HCT116 (cell line): ENCODE results near the gene AKT3. TPM values are rescaled to one million over a fixed set of nuclear protein-coding genes. Genes with fewer than 3 reads are reported as not detected.

Source experiments
- ATAC-seq: fragments of 200-7000 bp; cut with Tn5 transposase; 2 replicates; pipeline ENCODE4 v1.9.1; 2020; ENCODE audit warnings: mild to moderate bottlenecking, moderate library complexity
- BruUV-seq: library from RNA; stranded (reverse); fragments of 400-500 nt; replicated peaks from 2 replicates; lab custom pipeline; 2021; lab: Mats Ljungman, UMichigan
- CTCF ChIA-PET: fragments of 300-600 bp; sonication (Branson Sonifier 250); formaldehyde crosslinking; loops from one replicate; lab custom pipeline; 2021; ENCODE audit warnings: antibody characterized with exemption; lab: Charles Lee
- POLR2A ChIA-PET: fragments of 300-600, 350-600 bp; sonication (Branson Sonifier 250); formaldehyde crosslinking; loops from one replicate; lab custom pipeline; 2021; ENCODE audit warnings: antibody characterized with exemption; lab: Charles Lee
- RAD21 ChIA-PET, 2 experiments: fragments of 300-600 bp; sonication (Branson Sonifier 250); formaldehyde crosslinking; loops; one replicate each; lab custom pipeline; 2023; ENCODE audit warnings: low total read pairs in 2 of 2; ENCODE audit not compliant: uncharacterized antibody in 2 of 2, unreplicated experiment in 2 of 2, low non-redundant PET in 1 of 2; lab: Charles Lee
- DNase-seq: peaks from one replicate; pipeline ENCODE4 v3.0.0-alpha.2; 2010; ENCODE audit warnings: low read depth, low spot score
- H2AFZ ChIP-seq: fragments of 200-600 bp; shearing (Covaris generic), sonication (generic); 2 replicates; pipeline ENCODE4 v1.6.1; 2017; ENCODE audit warnings: low read depth, mixed run types, mixed read lengths, antibody characterized with exemption, low read length; ENCODE audit not compliant: poor library complexity, severe bottlenecking
- H3K27ac ChIP-seq: 2 replicates; pipeline ENCODE4 v1.5.1; 2012; ENCODE audit warnings: low read depth, low read length
- H3K27me3 ChIP-seq: fragments of 200-600 bp; sonication (generic); 2 replicates; pipeline ENCODE4 v1.6.1; 2016; ENCODE audit warnings: mixed run types, low read length, mixed read lengths; ENCODE audit not compliant: insufficient read depth
- H3K36me3 ChIP-seq, 2 experiments: fragments of 200-500 bp in 1 of 2; fragments of 200-600 bp in 1 of 2; sonication (Bioruptor generic) in 1 of 2; sonication (generic) in 1 of 2; 2 replicates each; pipeline versions ENCODE4 v1.5.1 to v1.6.1; 2014 to 2016; ENCODE audit warnings: low read length in 2 of 2, inconsistent platforms in 1 of 2, mixed read lengths in 1 of 2, mixed run types in 1 of 2; ENCODE audit not compliant: insufficient read depth in 2 of 2, control insufficient read depth in 1 of 2
- H3K4me1 ChIP-seq, 2 experiments: fragments of 200-600 bp in 1 of 2; sonication (generic) in 1 of 2; 2 replicates each; pipeline versions ENCODE4 v1.5.1 to v1.6.1; 2012 to 2017; ENCODE audit warnings: low read length in 2 of 2, inconsistent platforms in 1 of 2, mild to moderate bottlenecking in 1 of 2, mixed read lengths in 1 of 2, mixed run types in 1 of 2, moderate library complexity in 1 of 2; ENCODE audit not compliant: insufficient read depth in 2 of 2, control insufficient read depth in 1 of 2
- H3K4me2 ChIP-seq: fragments of 200-600 bp; sonication (generic); 2 replicates; pipeline ENCODE4 v1.6.1; 2017; ENCODE audit warnings: mixed run types, low read length, mixed read lengths
- H3K4me3 ChIP-seq, 2 experiments: fragments of 200-600 bp in 1 of 2; sonication (generic) in 1 of 2; replicated peaks in 1 of 2; 2 replicates each; pipeline ENCODE4 v1.5.1; 2011 to 2016; ENCODE audit warnings: low read length in 2 of 2, control low read depth in 1 of 2, low read depth in 1 of 2, mild to moderate bottlenecking in 1 of 2, mixed read lengths in 1 of 2, mixed run types in 1 of 2
- H3K79me2 ChIP-seq: fragments of 200-600 bp; sonication (generic); 2 replicates; pipeline ENCODE4 v1.6.1; 2017; ENCODE audit warnings: mild to moderate bottlenecking, mixed run types, low read length, moderate library complexity, mixed read lengths; ENCODE audit not compliant: insufficient read depth
- H3K9ac ChIP-seq: fragments of 200-600 bp; sonication (generic); 2 replicates; pipeline ENCODE4 v1.6.1; 2016; ENCODE audit warnings: low read length, mixed read lengths
- H3K9me2 ChIP-seq: fragments of 200-600 bp; sonication (generic), shearing (Covaris generic); 2 replicates; pipeline ENCODE4 v1.6.1; 2017; ENCODE audit warnings: mixed run types, mild to moderate bottlenecking, moderate library complexity; ENCODE audit not compliant: insufficient read depth
- H3K9me3 ChIP-seq, 2 experiments: fragments of 200-500 bp in 1 of 2; fragments of 200-600 bp in 1 of 2; sonication (Bioruptor generic) in 1 of 2; sonication (generic) in 1 of 2; 2 replicates each; pipeline ENCODE4 v1.6.1; 2014 to 2017; ENCODE audit warnings: low read length in 2 of 2, mixed read lengths in 2 of 2, inconsistent platforms in 1 of 2, low read depth in 1 of 2, mild to moderate bottlenecking in 1 of 2, mixed run types in 1 of 2, moderate library complexity in 1 of 2; ENCODE audit not compliant: control insufficient read depth in 1 of 2, insufficient read depth in 1 of 2
- H4K20me1 ChIP-seq: fragments of 200-600 bp; sonication (generic), shearing (Covaris generic); 2 replicates; pipeline ENCODE4 v1.6.1; 2017; ENCODE audit warnings: mixed run types, mild to moderate bottlenecking, moderate library complexity; ENCODE audit not compliant: insufficient read depth
- CBX3 ChIP-seq: IDR thresholded peaks from 2 replicates; pipeline ENCODE4 v1.6.1; 2012; ENCODE audit warnings: low read depth
- CTCF ChIP-seq, 3 experiments: fragments of 200-600 bp in 1 of 3; sonication (generic) in 1 of 3; IDR thresholded peaks in 2 of 3; conservative IDR thresholded peaks in 1 of 3; 2 replicates each; pipeline ENCODE4 v1.5.1; 2012 to 2017; ENCODE audit warnings: low read depth in 2 of 3, low read length in 2 of 3, antibody characterized with exemption in 1 of 3, borderline replicate concordance in 1 of 3, control low read depth in 1 of 3, mild to moderate bottlenecking in 1 of 3, mixed read lengths in 1 of 3, mixed run types in 1 of 3, moderate library complexity in 1 of 3; ENCODE audit not compliant: insufficient read depth in 1 of 3
- EGR1 ChIP-seq: IDR thresholded peaks from 2 replicates; pipeline ENCODE4 v1.6.1; 2012; ENCODE audit warnings: low read depth
- EZH2 ChIP-seq: fragments of 200-600 bp; sonication (generic); IDR thresholded peaks from 2 replicates; pipeline ENCODE4 v1.6.1; 2017; ENCODE audit warnings: antibody characterized with exemption, mixed run types
- EZH2phosphoT487 ChIP-seq: fragments of 200-600 bp; IDR thresholded peaks from 2 replicates; pipeline ENCODE4 v1.6.1; 2018; ENCODE audit warnings: antibody characterized with exemption, borderline replicate concordance
- FOSL1 ChIP-seq: IDR thresholded peaks from 2 replicates; pipeline ENCODE4 v1.6.1; 2012; ENCODE audit warnings: low read depth
- JUND ChIP-seq: IDR thresholded peaks from 2 replicates; pipeline ENCODE4 v1.6.1; 2012
- MAX ChIP-seq: IDR thresholded peaks from 2 replicates; pipeline ENCODE4 v1.6.1; 2012
- POLR2A ChIP-seq: IDR thresholded peaks from 2 replicates; pipeline ENCODE4 v1.7.0; 2011; ENCODE audit warnings: borderline replicate concordance; ENCODE audit not compliant: insufficient read depth, insufficient read length; ENCODE audit errors: extremely low read depth
- POLR2AphosphoS5 ChIP-seq: IDR thresholded peaks from 2 replicates; pipeline ENCODE4 v1.6.1; 2011; ENCODE audit warnings: mild to moderate bottlenecking, low read depth, low read length, moderate library complexity
- REST ChIP-seq: IDR thresholded peaks from 2 replicates; pipeline ENCODE4 v1.6.1; 2012; ENCODE audit warnings: low read depth
- SIN3A ChIP-seq: IDR thresholded peaks from 2 replicates; pipeline ENCODE4 v1.6.1; 2012; ENCODE audit warnings: low read depth
- SRF ChIP-seq: IDR thresholded peaks from 2 replicates; pipeline ENCODE4 v1.6.1; 2012; ENCODE audit warnings: low read depth
- TCF7L2 ChIP-seq: IDR thresholded peaks from 2 replicates; pipeline ENCODE4 v1.7.0; 2011; ENCODE audit warnings: borderline replicate concordance, inconsistent platforms; ENCODE audit not compliant: insufficient read depth, insufficient read length; ENCODE audit errors: extremely low read depth
- intact Hi-C: fragments of 100-400 bp; cut with micrococcal nuclease; formaldehyde crosslinking; loops from 2 replicates; pipeline ENCODE4 v1.10.0; 2022
- total RNA-seq: library from RNA; stranded (reverse); gene quantifications from one replicate; pipeline ENCODE4 v1.2.1, GENCODE V29; 2021; ENCODE audit not compliant: unreplicated experiment
- TF ChIP-seq, protein P1 (sequence below): IDR thresholded peaks from 2 replicates; pipeline ENCODE4 v1.6.1; 2012

AKT3 gene
- total RNA-seq, 1 experiment from 2014 or later: 0.49 TPM

DNA sequence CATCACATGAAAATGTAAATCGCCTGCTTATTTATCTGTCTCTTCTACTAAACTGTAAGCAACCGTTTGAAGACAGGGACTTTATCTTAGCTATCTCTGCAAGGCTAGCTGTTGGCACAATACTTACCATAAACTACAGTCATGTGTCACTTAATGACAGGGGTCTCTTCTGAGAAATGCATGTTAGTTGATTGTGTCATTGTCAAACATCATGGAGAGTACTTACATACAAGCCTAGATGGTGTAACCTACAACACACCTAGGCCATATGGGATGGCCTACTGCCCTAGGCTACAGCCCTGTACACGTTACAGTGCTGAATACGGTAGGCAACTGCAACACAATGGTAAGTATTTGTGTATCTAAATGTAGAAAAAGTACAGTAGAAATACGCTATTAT is 326.3 kb downstream of the AKT3 start (continued):
- TF ChIP-seq SIN3A (no peak), POLR2AphosphoS5 (no peak), MAX (no peak), EZH2phosphoT487 (no peak), POLR2A (no peak)
- TF ChIP-seq, all 23 proteins: peak for 0

DNA sequence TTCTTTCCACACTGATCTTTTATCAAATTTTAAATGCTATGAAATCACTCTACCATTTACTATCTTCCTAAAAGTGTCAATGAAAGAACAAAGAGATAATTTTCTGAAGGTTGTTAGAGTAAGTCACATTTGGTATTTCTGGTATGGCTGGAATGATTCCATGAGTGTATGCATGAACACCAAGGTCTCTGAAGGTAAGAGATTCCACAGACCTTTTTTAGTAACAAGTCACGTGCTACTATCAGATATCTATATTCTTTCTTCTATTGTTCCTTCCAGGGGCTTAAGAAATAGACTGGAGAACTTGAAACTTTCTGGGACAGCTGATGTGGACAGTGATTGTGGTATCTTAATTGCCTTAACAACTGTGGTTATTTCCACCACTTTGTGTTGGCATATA is 329.2 kb downstream of the AKT3 start:
- TF ChIP-seq JUND (no peak), POLR2AphosphoS5 (no peak), SIN3A (no peak), TCF7L2 (no peak), EGR1 (no peak), MAX (no peak), FOSL1 (no peak), EZH2 (no peak), REST (no peak), CBX3 (no peak), CTCF (IDR thresholded peaks at IDR 0.05 in 2 of 3, conservative IDR thresholded peaks at IDR 0.05 in 1 of 3; ENCODE audit: borderline replicate concordance in 1 of 3, insufficient read depth in 1 of 3, low read depth in 2 of 3, low read length in 2 of 3) (no peak), SRF (no peak)
- TF ChIP-seq, protein P1, sequence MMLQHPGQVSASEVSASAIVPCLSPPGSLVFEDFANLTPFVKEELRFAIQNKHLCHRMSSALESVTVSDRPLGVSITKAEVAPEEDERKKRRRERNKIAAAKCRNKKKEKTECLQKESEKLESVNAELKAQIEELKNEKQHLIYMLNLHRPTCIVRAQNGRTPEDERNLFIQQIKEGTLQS: no peak
- ATAC-seq (no peak), DNase-seq (no peak)
- no peak overlapping the region for H2AFZ ChIP-seq
- no TSS peak for BruUV-seq
- H3K4me2 ChIP-seq: no peak overlapping the region
- H3K27ac ChIP-seq: no peak overlapping the region
- no peaks in the 10 kb centered on the region for H3K79me2 ChIP-seq
- no peaks in the 10 kb centered on the region for H3K36me3 ChIP-seq
- RAD21 ChIA-PET: no interaction called here
- POLR2A ChIA-PET: no interaction called here
- H3K4me3 ChIP-seq: no peak overlapping the region
- no peaks in the 10 kb centered on the region for H4K20me1 ChIP-seq
- H3K9me3 ChIP-seq: no peaks in the 10 kb centered on the region
- H3K9ac ChIP-seq: no peak overlapping the region
- H3K9me2 ChIP-seq: no peaks in the 10 kb centered on the region
- peaks cover 0 to 11% of the 10 kb centered on the region in 2 experiments; a peak in 3 of 4 replicates for H3K4me1 ChIP-seq
- intact Hi-C loops: no loop called here
- CTCF ChIA-PET: no interaction called here
- H3K27me3 ChIP-seq: no peaks in the 10 kb centered on the region
